Thyroid gland (tissue), 4 donors: ENCODE measurements around the gene PTPRU.

Source experiments
- POLR2A ChIP-seq, 2 donors: fragments of 450-650 bp; IDR thresholded peaks; one replicate each; pipeline ENCODE4 v1.6.1; 2017; ENCODE audit warnings: antibody characterized with exemption in 2 of 2, mild to moderate bottlenecking in 2 of 2, moderate library complexity in 1 of 2
- TF ChIP-seq, protein P1 (sequence below), 6 experiments: fragments of 200-600 bp in 3 of 6; fragments of 450-650 bp in 3 of 6; sonication (generic) in 3 of 6; IDR thresholded peaks; one replicate each; pipeline ENCODE4 v1.5.1; 2016 to 2019; ENCODE audit warnings: antibody characterized with exemption in 6 of 6, mild to moderate bottlenecking in 2 of 6, inconsistent platforms in 1 of 6, moderate library complexity in 1 of 6

DNA sequence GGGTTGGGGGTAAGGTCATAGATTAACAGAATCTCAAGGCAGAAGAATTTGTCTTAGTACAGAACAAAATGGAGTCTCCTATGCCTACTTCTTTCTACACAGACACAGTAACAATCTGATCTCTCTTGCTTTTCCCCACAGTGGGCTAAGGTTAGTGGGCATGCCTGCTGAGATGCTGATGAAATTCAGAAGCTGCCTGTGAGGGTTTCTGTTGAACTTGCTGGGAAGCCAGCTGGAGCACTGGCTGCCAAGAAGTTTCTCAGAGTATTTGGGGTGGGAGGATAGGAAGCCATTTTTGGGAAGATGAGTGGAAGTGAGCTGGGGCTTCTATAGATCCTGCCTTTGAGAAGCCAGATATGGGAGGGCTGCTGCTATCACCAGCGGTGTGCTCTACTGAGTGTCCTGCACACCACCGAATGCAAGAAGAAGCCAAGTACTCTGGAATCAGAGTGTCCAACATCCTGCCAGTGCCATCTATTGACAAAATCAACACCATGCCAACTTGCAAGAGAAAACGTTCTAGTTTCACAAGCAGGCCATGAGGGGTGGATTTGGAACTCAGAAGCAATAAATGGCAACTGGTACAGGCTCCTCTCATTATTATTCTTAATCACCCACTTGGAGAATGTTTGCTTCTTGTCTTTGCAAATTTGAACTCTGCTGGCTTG, 102.7 kb downstream of the PTPRU start:
- no peak for TF ChIP-seq POLR2A (IDR thresholded peaks at IDR 0.05)
- TF ChIP-seq, protein P1, sequence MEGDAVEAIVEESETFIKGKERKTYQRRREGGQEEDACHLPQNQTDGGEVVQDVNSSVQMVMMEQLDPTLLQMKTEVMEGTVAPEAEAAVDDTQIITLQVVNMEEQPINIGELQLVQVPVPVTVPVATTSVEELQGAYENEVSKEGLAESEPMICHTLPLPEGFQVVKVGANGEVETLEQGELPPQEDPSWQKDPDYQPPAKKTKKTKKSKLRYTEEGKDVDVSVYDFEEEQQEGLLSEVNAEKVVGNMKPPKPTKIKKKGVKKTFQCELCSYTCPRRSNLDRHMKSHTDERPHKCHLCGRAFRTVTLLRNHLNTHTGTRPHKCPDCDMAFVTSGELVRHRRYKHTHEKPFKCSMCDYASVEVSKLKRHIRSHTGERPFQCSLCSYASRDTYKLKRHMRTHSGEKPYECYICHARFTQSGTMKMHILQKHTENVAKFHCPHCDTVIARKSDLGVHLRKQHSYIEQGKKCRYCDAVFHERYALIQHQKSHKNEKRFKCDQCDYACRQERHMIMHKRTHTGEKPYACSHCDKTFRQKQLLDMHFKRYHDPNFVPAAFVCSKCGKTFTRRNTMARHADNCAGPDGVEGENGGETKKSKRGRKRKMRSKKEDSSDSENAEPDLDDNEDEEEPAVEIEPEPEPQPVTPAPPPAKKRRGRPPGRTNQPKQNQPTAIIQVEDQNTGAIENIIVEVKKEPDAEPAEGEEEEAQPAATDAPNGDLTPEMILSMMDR (IDR thresholded peaks at IDR 0.05), result no peak
